Endothelial cell (in vitro differentiated cells): ENCODE results near the gene HCFC1R1. TPM values are rescaled to one million over a fixed set of nuclear protein-coding genes. Genes with fewer than 3 reads are reported as not detected.

Source experiments
- DNase-seq: peaks from one replicate; pipeline ENCODE4 v3.0.0; 2021; ENCODE audit warnings: low spot score
- H3K27ac Mint-ChIP-seq: one replicate; pipeline ENCODE4 v1.8.0; 2021; ENCODE audit warnings: mixed read lengths, inconsistent platforms; ENCODE audit not compliant: unreplicated experiment
- H3K27me3 Mint-ChIP-seq: one replicate; pipeline ENCODE4 v1.8.0; 2021; ENCODE audit warnings: mild to moderate bottlenecking, moderate library complexity, mixed read lengths, inconsistent platforms; ENCODE audit not compliant: unreplicated experiment
- H3K36me3 Mint-ChIP-seq: one replicate; pipeline ENCODE4 v1.8.0; 2021; ENCODE audit warnings: mild to moderate bottlenecking, low read depth, mixed read lengths, inconsistent platforms; ENCODE audit not compliant: unreplicated experiment
- H3K4me1 Mint-ChIP-seq: one replicate; pipeline ENCODE4 v1.8.0; 2021; ENCODE audit warnings: mild to moderate bottlenecking, mixed read lengths, inconsistent platforms; ENCODE audit not compliant: unreplicated experiment
- H3K4me3 Mint-ChIP-seq: one replicate; pipeline ENCODE4 v1.8.0; 2021; ENCODE audit warnings: mild to moderate bottlenecking, mixed read lengths, inconsistent platforms; ENCODE audit not compliant: unreplicated experiment
- H3K9me3 Mint-ChIP-seq: one replicate; pipeline ENCODE4 v1.8.0; 2021; ENCODE audit warnings: mixed read lengths, inconsistent platforms; ENCODE audit not compliant: unreplicated experiment
- CTCF ChIP-seq: fragments of 200-600 bp; sonication (generic); IDR thresholded peaks from one replicate; pipeline ENCODE4 v1.5.0; 2021; ENCODE audit warnings: antibody characterized with exemption; ENCODE audit not compliant: unreplicated experiment
- total RNA-seq: library from RNA; stranded (reverse); fragmentation: NEBNext Ultra II Directional; extraction: Animal tissue kit (Norgen Biotek cat#: 25700); gene quantifications from one replicate; pipeline ENCODE4 v1.2.1, GENCODE V29; 2021; ENCODE audit not compliant: unreplicated experiment

HCFC1R1 gene
- total RNA-seq, 1 donor from 2014 or later, result 28.7 TPM

DNA sequence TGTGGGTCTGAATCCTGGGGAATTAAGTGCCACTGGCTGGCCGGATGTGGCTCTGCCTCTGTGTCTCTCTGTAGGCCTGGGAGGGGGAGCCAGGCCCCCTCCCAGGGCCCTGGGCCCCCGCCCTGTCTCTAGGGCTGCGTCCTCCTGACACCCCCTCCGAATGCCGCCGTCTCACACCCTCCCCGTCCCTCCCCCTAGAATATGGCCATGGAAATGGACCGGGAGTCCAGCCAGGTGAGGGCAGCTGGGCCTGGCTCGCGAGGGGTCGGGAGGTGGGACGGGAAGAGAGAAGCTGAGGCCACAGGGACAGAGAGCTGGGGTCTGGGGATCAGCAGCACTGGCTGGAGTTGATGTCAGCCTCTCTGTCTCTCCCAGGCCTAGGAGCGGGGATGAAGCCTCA lies 27.4 kb downstream of the HCFC1R1 start:
- TF ChIP-seq CTCF, result no peak
- H3K4me1 Mint-ChIP-seq, result no peaks in the 10 kb centered on the region
- no peak for DNase-seq
- H3K4me3 Mint-ChIP-seq, result no peak overlapping the region
- no peaks in the 10 kb centered on the region for H3K9me3 Mint-ChIP-seq
- no peaks in the 10 kb centered on the region for H3K36me3 Mint-ChIP-seq
- no peak overlapping the region for H3K27ac Mint-ChIP-seq
- peaks cover 5% of the 10 kb centered on the region for H3K27me3 Mint-ChIP-seq

GRCh38 chr16:2992383-2993081 lies 31.2 kb downstream of the HCFC1R1 start:
- Mint-ChIP-seq H3K36me3 (no peaks in the 10 kb centered on the region), H3K27ac (no peak overlapping the region), H3K27me3 (peaks cover 4% of the 10 kb centered on the region), H3K9me3 (no peaks in the 10 kb centered on the region), H3K4me3 (no peak overlapping the region), H3K4me1 (no peaks in the 10 kb centered on the region)
- DNase-seq, result no peak
- no peak for TF ChIP-seq CTCF

DNA sequence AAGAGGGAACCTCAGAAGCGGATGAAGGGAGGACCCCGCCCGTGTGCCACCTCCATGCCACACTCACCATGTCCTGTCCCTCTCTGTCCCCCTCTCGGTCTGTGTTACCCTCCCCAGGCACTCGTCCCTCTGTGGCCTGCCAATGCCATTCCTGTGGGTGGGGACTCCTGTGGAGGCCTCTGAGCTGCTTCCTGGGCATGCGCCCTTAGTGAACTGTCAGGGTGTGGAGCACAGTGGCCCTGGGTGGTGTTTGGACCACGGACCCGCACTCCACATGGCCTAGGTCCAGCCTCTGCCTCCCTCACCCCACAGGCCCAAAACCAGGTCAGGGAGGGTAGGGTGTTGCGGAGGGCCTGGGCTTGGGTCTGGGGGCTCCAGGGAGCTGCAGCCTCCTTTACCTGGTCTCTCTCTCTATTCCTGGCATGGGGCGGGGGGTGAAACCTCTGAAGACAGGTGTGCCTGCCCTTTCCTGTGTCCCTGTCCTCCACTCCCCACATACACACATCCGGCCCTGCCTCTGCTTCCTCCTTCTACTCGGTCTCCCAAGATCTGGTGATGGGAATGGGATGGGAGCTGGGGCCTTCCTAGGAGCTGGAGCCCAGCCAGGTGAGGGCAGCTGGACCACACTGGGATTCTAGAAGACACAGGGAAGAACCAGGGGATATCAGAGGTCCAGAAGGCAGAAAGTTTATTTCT lies 32.0 kb downstream of the HCFC1R1 start:
- no peaks in the 10 kb centered on the region for H3K4me1 Mint-ChIP-seq
- no peak overlapping the region for H3K4me3 Mint-ChIP-seq
- peaks cover 4% of the 10 kb centered on the region for H3K27me3 Mint-ChIP-seq
- no peak for DNase-seq
- H3K9me3 Mint-ChIP-seq, result no peaks in the 10 kb centered on the region
- H3K27ac Mint-ChIP-seq, result no peak overlapping the region
- no peak for TF ChIP-seq CTCF
- H3K36me3 Mint-ChIP-seq, result no peaks in the 10 kb centered on the region

DNA sequence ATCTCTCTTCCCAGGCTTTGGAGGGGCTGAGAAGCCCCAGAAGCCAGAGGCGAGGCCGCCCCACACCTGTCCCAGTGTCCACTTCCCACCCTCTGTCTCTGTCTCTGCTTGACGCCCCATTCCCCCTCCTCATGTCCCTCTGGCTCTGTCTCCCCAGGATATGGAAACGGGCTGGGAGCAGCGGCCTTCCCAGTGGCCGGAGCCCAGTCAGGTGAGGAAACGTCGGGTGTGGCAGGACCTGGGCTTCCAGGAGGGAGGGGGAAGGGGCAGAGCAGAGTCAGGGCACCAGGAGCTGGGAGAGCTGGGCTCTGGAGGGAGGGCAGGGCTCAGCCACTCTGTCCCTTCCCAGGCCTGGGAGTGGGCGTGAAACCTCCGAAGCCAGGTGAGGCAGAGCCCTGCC lies 32.9 kb downstream of the HCFC1R1 start:
- TF ChIP-seq CTCF, result no peak
- no peak overlapping the region for H3K27ac Mint-ChIP-seq
- DNase-seq, result no peak
- H3K9me3 Mint-ChIP-seq, result no peaks in the 10 kb centered on the region
- H3K36me3 Mint-ChIP-seq, result no peaks in the 10 kb centered on the region
- peaks cover 2% of the 10 kb centered on the region for H3K27me3 Mint-ChIP-seq
- H3K4me3 Mint-ChIP-seq, result no peak overlapping the region
- no peaks in the 10 kb centered on the region for H3K4me1 Mint-ChIP-seq

GRCh38 chr16:2988590-2989099 lies 35.1 kb downstream of the HCFC1R1 start:
- Mint-ChIP-seq H3K9me3 (no peaks in the 10 kb centered on the region), H3K4me3 (no peak overlapping the region), H3K27me3 (peaks cover 2% of the 10 kb centered on the region), H3K36me3 (no peaks in the 10 kb centered on the region), H3K27ac (no peak overlapping the region), H3K4me1 (no peaks in the 10 kb centered on the region)
- no peak for TF ChIP-seq CTCF
- no peak for DNase-seq
